ENCODE measurements around the gene ZNF468. TPM values are rescaled to one million over a fixed set of nuclear protein-coding genes. Genes with fewer than 3 reads are reported as not detected.
"Not testable (repeated sequence)": the region's sequence is repeated elsewhere in the genome, so short reads cannot be mapped to it uniquely, and the experiment has no call there.

Gene ZNF468
- 10 to 100 TPM; 10.9 to 17.0 (median 15.5) TPM for total RNA-seq

DNA sequence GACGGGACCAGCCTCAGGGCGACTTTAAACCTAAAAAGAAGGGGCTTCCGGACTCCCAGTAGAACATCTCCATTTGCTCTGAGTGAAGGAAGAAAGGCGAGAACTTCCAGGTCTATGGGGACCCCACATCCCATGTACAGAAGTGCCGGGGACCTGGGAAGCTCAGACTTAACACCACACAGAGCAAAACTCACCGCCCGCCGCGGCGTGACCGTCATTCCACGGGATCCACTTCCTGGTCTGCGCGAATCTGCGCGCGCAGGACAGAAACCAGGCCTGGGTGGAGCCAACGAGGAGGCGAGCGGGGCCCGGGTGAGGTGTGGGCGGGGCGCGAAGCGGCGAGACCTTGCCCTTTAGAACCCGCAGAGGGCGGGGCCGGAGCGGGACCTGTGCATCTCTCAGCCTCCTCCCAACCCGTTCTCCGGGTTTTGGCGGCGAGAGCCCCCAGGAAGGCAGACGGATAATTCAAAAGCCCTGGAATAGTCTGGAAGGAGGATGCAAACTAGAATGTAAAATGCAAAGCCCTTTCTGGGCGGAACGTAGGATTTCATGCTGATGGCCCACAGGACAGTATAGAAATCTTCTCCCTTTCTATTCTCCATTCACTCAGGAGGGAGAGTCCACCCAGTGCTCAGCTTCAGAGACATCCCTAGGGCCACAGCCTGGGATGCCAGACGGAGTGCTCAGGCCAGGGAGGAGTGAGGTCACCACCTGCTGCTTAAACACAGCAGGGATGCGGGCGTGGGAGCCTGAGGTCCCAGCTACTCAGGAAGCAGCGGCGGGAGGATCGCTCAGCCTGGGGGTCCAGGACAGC lies at the start of gene ZNF468:
Gene ZNF468, minus strand, starts transcription at position 242 of the 814 bp plus-strand sequence. CDS start 3,347 bp downstream, outside the sequence.
- TF ChIP-seq, protein P1, sequence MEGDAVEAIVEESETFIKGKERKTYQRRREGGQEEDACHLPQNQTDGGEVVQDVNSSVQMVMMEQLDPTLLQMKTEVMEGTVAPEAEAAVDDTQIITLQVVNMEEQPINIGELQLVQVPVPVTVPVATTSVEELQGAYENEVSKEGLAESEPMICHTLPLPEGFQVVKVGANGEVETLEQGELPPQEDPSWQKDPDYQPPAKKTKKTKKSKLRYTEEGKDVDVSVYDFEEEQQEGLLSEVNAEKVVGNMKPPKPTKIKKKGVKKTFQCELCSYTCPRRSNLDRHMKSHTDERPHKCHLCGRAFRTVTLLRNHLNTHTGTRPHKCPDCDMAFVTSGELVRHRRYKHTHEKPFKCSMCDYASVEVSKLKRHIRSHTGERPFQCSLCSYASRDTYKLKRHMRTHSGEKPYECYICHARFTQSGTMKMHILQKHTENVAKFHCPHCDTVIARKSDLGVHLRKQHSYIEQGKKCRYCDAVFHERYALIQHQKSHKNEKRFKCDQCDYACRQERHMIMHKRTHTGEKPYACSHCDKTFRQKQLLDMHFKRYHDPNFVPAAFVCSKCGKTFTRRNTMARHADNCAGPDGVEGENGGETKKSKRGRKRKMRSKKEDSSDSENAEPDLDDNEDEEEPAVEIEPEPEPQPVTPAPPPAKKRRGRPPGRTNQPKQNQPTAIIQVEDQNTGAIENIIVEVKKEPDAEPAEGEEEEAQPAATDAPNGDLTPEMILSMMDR (IDR thresholded peaks at IDR 0.05; ENCODE audit: low read depth), result not testable (repeated sequence)

- TF ChIP-seq, protein P1 (IDR thresholded peaks at IDR 0.05; ENCODE audit: low read depth), result no peak
These were observed 44.4 kb upstream of the ZNF468 start for GRCh38 chr19:52901842-52902241.

DNA sequence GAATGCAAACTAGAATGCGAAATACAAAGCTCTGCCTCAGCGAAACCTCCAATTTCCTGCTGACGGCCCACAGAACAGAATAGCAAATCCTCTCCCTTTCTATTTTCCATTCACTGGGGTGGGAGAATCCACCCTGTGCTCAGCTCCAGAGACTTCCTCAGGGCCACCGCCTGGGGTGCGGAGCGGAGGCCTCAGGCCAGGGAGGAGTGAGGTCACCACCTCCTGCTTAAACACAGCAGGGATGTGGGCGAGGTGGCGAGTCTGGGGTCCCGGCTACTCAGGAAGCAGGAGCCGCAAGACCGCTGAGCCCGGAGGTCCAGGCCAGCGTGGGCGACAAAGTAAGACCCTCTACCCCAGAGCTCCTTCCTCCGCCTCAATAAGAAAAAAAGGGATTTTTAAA lies 40.7 kb upstream of the ZNF468 start:
- TF ChIP-seq, protein P1 (IDR thresholded peaks at IDR 0.05; ENCODE audit: low read depth), result no peak

DNA sequence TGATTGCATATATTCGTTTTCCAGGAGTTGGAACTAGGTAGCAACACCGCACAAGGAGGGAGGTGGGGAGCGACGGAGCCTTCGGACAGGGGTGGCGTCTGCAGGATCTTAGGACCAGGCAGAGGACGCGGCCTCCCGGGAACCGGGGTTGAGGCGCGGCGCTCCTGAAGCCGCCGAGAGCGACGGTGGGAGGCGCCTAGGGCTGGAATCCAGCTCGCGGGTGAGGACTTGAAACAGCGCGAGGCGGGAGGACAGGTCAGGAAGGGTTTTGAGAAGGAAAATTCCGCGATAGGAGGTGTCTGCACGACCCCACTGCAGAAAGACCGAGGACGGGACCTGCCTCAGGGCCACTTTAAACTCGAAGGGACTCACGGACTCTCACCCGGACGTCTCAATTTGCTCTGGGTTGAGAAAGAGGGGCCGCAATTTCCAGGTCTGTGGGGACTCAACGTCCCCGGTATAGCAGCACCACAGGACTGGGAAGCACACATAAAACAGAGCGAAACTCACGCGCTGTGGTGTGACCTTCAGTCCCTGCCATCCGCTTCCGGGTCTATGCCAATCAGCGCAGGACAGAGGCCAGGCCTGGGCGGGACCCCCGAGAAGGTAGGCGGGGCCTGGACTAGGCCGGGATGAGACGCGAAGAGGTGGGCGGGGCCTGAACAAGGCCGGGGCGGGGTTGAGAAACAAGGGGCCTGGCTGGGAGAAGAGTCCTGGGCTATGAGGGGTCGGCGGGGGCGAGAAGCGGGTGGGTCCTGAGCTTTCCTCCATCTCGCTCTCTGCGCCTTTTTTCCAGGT lies 39.9 kb upstream of the ZNF468 start, which contains the start of gene ZNF320:
Gene ZNF320, minus strand, starts transcription at position 498 of the 798 bp plus-strand sequence. CDS start 7,380 bp downstream, outside the sequence.
- TF ChIP-seq, protein P1 (IDR thresholded peaks at IDR 0.05; ENCODE audit: low read depth), result no peak

GRCh38 chr19:52896431-52897137 lies 39.2 kb upstream of the ZNF468 start:
- TF ChIP-seq, protein P1 (IDR thresholded peaks at IDR 0.05; ENCODE audit: low read depth), result no peak

DNA sequence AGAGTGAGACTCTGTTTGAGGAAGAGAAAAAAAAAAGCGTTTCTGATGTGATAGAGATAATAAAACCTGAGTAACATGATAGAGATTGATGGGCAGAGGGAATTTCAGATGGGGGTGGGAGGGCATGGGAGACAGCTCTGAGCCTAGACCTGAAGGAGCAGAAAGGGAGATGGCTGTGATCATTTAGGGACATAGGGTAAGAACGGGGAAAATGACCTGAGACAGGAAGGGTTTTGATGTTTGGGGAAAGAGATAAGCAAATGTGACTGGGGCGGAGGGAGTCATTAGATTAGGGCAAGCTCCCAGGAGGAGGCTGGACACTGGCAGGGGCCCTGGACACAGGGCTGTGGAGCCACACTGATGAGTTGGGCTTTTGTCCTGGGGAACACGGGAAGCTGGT lies 33.9 kb upstream of the ZNF468 start:
- TF ChIP-seq, protein P1 (IDR thresholded peaks at IDR 0.05; ENCODE audit: low read depth), result no peak
